ENCODE data around the gene SMCP. TPM values are rescaled to one million over a fixed set of nuclear protein-coding genes. Genes with fewer than 3 reads are reported as not detected.

SMCP gene, protein sequence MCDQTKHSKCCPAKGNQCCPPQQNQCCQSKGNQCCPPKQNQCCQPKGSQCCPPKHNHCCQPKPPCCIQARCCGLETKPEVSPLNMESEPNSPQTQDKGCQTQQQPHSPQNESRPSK
- not detected for polyA plus RNA-seq (ENCODE audit: insufficient read length in 10 of 10)
- long read RNA-seq, donor 1: 0 reads
- long read RNA-seq, donor 2: 0 reads
- long read RNA-seq, donor 3: 0 reads
- long read RNA-seq, donor 4: 0 reads
- long read RNA-seq, donor 5: 0 reads
- long read RNA-seq, donor 6: 0 reads
- long read RNA-seq, donor 7: 0 reads
- long read RNA-seq, donor 8: 0 reads
- long read RNA-seq, donor 9: 0 reads

DNA sequence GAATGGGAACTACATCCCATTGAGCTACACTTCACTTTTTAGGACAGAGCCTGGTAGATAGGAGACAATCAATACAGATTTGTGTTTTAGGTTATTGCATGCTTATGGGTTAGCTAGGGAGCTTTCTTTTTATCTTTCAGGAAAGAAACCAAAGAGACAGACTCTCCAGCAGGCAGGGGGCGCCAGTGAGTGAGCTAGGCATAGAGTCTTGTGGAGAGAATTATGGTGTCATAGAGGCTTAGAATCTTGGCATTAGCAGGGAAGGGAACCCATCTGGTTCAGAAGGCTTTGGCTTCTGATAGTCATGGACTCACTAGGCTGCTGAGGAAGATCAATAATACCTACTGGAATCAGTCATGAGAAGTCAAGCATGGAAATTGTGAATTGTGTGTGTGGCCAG lies at the start of gene SMCP:
Gene SMCP (plus strand): TSS at position 281 of the 400 bp plus-strand sequence. CDS start 6,101 bp downstream, outside the sequence.
- DNase-seq: no peak

DNA sequence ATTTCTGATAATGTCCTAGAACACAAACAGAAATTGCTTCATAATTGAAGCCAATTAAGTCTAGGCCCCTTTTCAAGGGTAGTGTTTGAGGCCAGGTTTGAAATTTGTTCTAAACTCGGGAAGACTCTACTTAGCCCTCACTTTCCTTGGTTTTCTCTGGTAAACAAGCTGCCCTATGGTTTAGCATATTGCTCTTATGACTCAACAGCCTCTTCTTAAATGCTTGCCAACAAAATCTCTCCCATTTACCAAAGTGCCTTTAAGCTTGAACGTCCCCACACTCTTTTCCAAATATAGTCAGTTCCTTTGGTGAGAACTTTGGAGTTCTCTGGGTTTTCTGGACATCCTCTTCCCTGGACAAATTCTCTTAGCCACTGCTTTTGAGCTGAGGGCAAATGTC lies 41.3 kb upstream of the SMCP start:
- no peak for DNase-seq

DNA sequence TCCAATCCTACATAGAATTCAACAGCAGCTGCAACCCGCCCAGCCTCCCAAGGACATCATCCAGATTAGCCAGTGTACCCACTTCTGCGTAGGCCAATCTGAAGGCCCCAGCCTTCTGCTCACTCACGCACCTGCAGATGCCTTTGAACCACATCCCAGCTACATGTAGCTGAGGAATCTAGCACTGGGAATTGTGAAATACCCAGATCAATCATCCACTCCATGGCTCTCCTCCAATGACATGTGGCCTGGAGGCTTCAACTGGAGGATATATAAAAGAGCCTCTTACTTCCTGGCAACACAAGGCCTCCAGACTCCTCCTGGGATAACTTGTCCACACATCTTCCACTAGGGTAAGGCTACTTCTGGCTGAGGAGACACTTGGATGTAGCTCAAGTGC lies 35.6 kb upstream of the SMCP start, which contains the start of gene LCE6A:
Gene LCE6A (plus strand): TSS at position 301 of the 400 bp plus-strand sequence. CDS start 665 bp downstream, outside the sequence.
- DNase-seq: no peak

DNA sequence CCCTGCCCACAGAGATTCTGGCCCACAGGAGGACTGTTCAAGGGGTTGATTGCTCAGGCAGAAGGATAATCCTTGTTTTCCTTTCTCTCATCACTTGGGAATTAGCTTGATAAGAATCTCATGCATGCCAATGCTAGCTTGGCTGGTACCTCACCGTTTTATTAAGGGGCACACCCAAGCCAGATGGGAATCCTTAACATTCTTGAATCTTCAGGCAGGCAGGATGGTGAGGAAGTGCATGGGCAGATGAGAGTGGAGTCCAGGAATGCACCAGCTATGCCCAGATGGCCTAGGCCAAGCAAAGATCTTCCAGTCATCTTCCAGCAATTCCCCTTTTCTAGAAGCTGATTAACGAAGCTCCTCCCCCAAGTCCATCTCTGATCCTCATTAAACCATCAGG lies 22.5 kb upstream of the SMCP start:
- DNase-seq: no peak

DNA sequence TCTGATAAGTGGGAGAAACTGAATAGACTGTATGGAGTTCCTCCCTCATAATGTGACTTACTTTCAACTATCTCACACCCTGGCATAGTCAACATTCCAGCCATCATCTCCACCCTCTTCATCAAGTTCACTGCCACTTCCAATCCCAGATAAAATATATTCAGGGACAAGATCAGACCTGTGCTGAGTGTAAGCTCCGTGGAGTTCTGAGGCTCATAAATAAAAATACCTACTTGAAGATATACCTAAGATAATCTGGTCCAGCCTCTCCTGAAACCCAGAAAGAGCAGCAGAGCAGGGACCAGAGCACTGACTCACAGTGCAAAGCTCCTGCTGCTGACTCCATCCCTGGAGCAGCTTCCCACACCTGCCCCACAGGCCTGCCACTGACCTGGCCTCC lies 20.1 kb upstream of the SMCP start:
- no peak for DNase-seq

DNA sequence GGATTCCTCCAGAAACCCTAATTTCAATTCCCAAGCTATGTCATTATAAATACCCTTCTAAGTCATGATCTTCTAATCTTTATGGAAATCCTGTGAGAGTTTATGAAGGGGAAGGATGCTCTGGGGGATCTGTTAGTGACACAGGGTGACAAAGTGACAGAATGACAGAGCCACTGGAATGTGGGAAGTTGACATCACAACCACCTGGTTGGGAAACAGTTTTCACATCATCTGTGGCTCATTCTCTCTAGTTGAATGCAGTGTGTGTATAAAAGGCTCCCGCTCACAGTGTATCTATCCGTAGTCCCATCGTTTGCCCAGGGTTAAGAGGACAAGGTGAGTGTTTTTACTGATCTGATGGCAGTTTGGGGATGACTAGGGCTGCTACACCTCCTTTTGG lies 18.4 kb upstream of the SMCP start, which contains the start of gene LCE7A:
Gene LCE7A (plus strand): TSS at position 301 of the 400 bp plus-strand sequence. CDS start 702 bp downstream, outside the sequence.
- DNase-seq: no peak

DNA sequence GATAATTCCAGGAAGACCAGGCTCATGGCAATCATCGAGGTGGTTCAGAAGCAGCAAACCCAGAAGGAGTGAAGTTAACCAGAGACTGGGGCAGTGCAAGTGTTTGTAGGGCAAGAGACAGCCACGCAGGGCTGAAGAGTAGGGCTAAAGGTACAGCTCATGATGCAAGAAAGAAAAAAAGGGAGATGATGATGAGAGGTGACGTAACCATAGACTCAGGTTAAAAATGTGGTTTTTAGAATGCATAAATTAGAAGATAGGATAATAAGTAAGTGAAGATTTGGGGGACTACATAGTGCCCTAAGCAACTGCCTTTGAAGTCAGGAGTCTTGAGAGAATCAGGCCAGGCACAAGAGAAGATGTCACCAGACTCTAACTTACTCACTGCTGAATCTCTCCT lies 18.0 kb upstream of the SMCP start:
- DNase-seq: no peak

DNA sequence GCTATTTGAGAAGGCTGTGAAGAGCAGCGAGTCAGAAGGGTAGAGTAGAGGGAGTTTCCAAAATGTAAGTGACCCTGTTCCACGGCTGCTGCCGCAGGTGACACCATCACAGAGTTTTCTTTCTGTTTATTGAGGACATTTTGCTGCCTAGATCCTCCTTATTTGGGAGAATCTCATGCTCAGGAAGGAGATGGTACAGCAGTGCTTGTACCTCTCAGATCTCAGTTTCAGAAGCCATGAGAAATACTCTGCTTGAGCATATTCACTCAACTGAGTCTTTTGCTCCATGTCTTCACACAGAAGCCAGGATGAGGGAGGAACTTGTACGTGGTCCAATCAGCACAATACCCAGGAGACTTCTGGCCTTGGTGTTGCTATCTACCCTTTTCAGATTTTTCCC lies 16.7 kb upstream of the SMCP start:
- DNase-seq: no peak

DNA sequence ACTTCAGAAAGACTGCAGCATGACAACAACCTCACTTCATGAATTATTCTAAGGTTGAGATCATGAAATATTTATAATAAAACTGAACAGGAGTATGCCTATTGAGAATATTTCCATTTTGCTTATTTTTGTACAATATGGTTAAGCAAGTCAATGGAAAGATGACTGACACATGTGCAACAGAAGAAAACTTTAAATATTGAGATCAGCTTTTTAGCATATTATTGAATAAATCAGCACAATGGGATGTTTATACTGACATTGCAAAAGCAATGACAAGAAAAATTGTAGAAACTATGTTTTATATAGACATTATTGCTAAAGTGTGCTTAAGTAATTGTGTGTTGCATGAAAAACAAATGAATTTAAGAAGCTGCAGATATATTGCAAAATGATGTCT lies 13.7 kb upstream of the SMCP start:
- no peak for DNase-seq

DNA sequence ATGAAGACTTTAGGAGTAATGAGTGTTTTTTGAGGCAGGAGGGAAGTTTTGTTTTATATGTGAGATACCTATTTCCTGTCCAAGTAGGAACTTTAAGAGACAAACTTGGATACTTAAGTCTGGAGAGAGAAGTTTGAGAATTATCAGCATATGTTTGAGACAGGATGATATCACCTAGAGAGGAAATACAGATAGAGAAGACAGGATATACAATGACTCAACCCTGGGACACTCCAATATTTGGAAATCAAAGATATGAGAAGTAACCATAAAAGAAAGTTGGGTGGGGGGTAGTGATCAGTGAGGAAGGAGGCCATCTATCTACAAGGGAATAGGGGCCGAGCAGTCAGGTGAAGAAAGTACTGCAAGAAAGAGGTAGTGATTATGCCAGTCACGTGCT lies 11.8 kb upstream of the SMCP start:
- DNase-seq: no peak

DNA sequence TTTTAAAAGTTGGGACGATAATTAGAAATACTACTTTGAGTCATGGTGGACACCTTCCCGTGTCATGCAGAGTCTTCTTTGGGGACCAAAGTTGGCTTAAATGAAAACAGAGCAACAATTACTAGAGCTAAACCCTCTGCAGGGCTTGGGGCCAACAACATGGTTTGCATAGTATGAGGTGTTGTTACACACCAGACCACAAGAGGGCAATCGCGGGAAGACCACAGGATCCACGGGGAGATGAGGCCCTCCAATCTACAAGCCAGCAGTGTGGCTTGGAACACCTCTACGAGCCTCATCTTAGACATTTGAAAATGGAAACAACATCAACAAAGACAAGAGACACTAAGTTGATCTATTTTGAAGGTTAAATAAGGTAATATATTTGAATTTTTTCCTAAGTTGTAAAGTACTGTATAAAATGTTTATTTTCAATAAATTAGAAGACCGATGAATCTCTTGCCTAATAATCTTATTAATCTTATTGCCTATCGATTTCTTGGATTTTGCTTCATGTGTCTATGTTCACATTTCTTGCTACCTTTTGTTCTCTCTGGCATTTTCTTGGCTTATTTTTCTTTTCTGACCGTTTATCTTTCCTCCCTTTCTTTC lies 8.2 kb upstream of the SMCP start:
- peak; percentile 57 to 71 (median 62) for DNase-seq

DNA sequence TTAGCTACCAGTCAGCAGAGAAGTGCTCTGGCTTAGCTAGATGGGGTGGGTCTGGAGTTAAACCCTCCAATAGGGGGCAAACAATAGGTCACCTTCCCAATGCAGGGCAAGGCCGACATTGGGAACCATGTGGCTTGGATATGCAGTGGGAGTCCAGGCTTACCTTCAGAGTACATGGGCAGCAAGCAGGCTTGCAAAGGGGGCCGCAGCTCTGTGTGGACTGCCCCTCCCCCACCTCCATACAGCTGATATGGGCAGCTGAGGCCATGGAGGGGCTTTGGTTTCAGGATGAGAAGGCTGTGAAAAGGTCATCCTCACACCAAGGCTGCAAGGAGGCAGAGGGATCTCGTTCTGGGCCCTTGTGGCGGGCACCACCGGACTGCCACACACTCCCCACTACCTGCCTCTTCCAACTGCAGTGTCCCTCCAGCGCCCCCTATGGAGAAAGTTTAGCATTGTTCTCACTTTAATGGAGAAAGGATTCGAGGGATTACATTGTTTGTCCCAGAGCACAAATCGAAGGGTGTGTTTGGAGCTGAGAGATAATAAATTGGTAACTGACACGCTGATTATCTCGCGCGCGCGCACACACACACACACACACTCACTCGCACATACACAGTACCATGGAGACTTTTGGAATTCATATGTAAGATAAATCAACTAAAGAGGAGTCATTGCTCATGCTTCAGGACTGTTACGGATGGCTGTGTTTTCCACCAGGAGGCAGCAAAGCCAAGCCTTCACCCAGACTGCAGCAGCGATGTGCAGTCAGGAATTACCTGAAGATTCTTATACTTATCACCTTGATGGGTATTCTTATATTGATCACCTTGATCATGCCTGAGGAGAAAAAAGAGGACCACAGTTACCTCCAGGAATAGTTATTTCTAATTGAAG lies 7.0 kb upstream of the SMCP start:
- peak in 1 of 3 donors; percentile 34 for DNase-seq

DNA sequence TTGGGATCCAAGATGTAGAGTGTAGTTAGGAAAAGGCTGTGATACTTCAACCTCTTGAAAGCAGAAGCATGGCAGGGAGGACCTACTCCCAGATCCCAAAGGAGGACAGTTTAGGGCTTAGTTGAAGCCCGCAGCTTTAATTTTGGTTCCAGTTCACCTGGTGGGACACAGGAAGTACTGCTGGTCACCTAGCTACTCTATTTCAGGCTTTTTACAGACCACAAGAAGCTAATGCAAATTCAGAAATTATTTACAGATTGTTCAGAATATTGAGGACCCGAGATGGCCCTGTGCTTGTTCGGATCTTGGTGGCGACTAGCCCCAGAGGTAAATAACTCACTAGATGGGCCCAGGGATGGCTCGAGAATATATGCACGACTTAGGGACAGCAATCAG lies 6.4 kb upstream of the SMCP start:
- no peak for DNase-seq

DNA sequence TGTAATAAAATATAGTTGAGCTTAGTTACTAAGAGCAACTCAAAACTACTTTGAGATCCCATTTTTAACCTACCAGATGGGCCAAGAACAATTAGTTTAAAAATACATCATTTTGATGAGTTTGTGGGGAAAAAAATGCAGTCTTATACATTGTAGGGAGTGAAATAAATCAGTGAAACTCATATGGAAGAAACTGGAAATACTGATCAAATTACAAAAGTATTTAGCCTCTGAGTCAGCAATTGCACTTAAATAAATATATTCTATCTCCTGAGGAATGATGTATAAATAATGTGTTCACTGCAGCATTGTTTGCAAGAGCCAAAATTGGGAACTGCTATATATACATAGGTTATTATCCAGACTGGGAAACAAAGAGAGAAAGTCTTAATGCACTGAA lies 4.6 kb upstream of the SMCP start:
- DNase-seq: peak in 2 of 3 donors; percentile 41 to 51

DNA sequence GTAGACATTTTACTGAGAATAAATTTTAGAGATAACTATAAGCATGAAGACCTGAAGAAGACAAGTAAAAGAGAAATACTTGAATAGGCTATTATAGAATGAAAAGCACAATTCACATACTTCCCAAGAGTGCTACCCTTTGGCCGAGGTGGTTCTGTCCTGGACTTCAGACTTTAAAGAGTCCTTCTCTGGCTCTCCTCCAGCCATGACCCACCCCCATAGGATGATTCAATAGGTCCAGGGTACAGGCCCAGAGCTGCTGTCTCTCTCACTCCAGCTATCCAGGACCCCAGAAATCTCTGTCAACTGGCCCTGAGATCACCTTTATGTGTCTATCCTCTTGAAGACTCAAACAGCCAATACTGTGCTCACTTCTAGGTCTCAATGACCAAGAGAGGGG lies 1.3 kb upstream of the SMCP start:
- no peak for DNase-seq

DNA sequence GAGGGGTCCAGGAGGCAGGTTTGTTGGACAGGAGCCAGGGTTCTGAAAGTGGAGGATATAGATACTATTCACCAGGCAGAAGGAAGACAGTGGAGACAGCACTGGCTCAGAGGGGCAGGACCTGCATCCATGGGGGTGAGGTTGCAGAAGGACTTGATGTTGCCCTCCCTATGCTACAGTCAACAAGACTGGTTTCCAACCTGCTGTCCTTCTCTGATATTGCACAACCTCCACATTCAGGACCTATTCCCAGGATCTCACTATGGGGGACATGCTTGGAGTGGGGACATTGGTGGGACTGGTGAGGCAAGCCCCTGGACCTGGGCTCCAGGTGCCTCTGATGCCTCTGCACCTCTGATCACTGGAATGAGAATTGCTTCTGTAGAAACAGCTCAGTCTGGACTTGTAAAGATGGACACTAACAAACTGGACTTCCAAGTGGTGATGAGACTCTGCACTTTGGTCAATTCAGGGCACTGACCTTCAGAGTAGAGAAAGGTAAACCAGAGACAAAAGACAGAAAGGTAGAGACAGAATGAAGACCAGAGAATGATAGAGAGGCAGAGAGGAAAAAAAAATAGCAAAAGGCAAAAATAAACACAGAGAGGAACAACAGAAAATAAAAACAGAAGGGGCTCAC lies 1.6 kb downstream of the SMCP start:
- DNase-seq: no peak

DNA sequence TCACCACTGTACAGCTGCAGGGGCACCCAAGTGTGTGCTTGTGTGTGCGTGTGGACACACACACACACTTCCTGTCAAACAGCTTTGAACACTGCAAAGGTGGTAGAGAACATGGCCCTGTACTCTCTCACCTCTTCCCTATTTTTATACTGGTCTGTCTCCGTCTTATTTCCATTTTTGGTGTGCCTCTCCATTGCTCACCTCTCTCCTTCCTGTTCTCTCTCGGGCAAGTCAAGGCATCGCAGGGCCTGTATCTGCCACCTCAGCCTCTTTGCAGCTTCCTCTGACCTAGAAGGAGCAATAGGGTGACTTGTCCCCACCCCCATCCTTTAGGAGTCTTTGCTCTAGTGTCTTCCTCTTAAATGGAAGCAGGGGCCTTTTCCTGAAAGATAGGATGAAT lies 2.2 kb downstream of the SMCP start:
- DNase-seq: no peak

DNA sequence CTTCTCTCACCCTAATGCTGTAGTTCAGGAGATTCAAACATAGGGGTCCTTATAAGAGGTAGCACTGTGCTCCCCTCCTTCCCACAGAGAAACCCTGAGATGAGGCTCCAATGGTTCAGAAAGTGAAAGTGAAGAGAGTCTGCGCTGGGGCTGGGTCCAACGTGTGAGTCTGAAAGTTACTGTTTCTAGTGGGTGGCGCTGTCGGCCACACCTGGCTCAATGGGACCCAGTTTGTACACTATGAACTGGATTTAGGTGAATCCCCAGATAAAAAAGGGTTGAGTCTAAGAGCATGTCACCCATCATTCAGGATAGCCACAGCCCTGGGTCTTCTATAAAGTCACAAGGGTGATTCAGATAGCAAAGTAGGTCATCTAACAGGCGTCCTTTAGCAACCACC lies 2.8 kb downstream of the SMCP start:
- no peak for DNase-seq

DNA sequence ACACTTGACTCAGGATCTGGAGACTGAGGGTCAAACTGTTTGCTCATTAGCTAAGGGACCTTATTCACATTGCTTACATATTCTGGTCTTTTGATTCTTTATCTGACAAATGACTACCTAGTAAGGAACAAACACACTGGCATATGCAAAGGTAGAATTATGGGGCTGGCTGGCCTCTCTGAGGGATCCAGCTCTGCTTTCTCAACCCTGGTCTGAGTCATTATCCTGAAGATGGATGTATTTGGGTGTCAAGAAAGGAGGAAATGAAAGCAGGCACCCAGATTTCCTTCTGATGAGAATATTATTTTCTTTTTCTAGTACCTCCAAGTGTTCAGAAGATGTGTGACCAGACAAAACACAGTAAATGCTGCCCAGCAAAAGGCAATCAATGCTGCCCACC lies 6.0 kb downstream of the SMCP start:
- DNase-seq: no peak

DNA sequence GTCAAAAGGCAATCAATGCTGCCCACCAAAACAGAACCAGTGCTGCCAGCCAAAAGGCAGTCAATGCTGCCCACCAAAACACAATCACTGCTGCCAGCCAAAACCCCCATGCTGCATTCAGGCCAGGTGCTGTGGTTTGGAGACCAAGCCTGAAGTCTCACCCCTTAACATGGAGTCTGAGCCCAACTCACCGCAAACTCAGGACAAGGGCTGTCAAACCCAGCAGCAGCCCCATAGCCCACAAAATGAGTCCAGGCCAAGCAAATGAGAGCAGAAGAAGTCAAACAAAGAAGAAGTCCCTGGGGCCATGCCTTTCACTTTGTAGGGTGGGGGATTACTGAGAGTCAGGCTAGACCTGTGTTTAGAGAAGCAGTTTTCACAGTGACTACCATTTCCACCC lies 6.4 kb downstream of the SMCP start:
- no peak for DNase-seq

DNA sequence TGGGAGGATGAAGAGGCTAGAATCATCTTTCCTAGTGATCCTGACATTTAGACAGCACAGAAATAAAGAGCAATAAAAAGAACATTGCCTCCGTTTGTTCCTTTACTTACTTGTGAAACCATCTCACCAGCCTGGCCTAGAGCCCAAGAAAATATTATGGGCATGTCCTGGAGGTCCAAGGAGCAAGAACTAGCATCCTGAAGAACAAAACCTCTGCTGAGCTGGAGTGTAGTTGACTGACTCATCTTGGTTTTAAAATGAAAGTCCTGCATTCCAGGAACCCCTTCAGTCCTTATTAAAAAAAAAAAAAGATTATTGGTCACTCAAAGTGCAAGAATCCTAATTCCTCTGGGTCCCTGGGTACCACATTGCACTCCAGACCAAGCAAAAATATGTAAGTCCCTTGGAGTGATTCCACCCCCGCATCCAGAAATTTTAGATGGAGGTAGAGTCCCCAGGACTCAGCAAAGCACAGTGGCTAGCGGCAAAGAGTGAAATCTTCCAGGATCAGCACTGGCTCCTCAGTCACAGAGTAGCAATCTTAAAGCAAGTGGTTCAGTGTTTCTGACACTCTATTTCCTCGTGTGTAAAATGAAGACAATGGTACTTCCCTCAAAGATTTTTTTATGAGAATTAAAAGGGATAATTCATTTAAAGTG lies 7.0 kb downstream of the SMCP start:
- peak in 1 of 3 donors; percentile 18 for DNase-seq

Measured in muscle of back (tissue), 13 donors.